Esophagus muscularis mucosa (tissue), 4 donors: ENCODE results near the gene TMEM119. TPM values are rescaled to one million over a fixed set of nuclear protein-coding genes. Genes with fewer than 3 reads are reported as not detected.

Source experiments
- DNase-seq: peaks from one replicate; pipeline ENCODE4 v3.0.0-alpha.2; 2017; ENCODE audit errors: extremely low spot score
- H3K27ac ChIP-seq, 4 donors: fragments of 200-600 bp; sonication (generic); replicated peaks in 1 of 4; 1 replicate in 3 of 4; 2 replicates in 1 of 4; pipeline ENCODE4 v1.5.1; 2016 to 2019; ENCODE audit warnings: mild to moderate bottlenecking in 1 of 4
- H3K27me3 ChIP-seq, 4 donors: fragments of 200-600 bp; sonication (generic); one replicate each; pipeline versions ENCODE4 v1.5.1 to v1.6.0; 2016 to 2019
- H3K36me3 ChIP-seq, 4 donors: fragments of 200-600 bp; sonication (generic); one replicate each; pipeline ENCODE4 v1.5.1; 2016 to 2019
- H3K4me1 ChIP-seq, 4 donors: fragments of 200-600 bp; sonication (generic); one replicate each; pipeline ENCODE4 v1.5.1; 2016 to 2019
- H3K4me3 ChIP-seq, 4 donors: fragments of 200-600 bp; sonication (generic); 1 replicate in 2 of 4; 2 replicates in 2 of 4; pipeline ENCODE4 v1.5.1; 2016 to 2019; ENCODE audit warnings: mild to moderate bottlenecking in 4 of 4, moderate library complexity in 1 of 4
- H3K9me3 ChIP-seq, 4 donors: fragments of 200-600 bp; sonication (generic); 1 replicate in 3 of 4; 2 replicates in 1 of 4; pipeline ENCODE4 v1.5.1; 2016 to 2019
- CTCF ChIP-seq, 3 experiments: fragments of 200-600 bp in 2 of 3; fragments of 450-650 bp in 1 of 3; sonication (generic) in 2 of 3; IDR thresholded peaks; one replicate each; pipeline ENCODE4 v1.5.1; 2017 to 2019; ENCODE audit warnings: antibody characterized with exemption in 3 of 3, mild to moderate bottlenecking in 2 of 3, moderate library complexity in 1 of 3
- EP300 ChIP-seq: sonication (generic); formaldehyde crosslinking; IDR thresholded peaks from one replicate; pipeline ENCODE4 v1.6.1; 2017; ENCODE audit warnings: antibody characterized with exemption
- POLR2A ChIP-seq: fragments of 450-650 bp; IDR thresholded peaks from one replicate; pipeline ENCODE4 v1.6.1; 2017; ENCODE audit warnings: antibody characterized with exemption, moderate library complexity, mild to moderate bottlenecking, low read depth
- POLR2AphosphoS5 ChIP-seq, 2 donors: sonication (generic); formaldehyde crosslinking; IDR thresholded peaks; one replicate each; pipeline ENCODE4 v1.6.1; 2017; ENCODE audit warnings: antibody characterized with exemption in 2 of 2
- WGBS: methylation state at CpG from one replicate; pipeline ENCODE4 v1.1.5; 2018; 5-methylcytosine and 5-hydroxymethylcytosine counted together
- intact Hi-C: fragments of 100-400 bp; cut with DNase I; formaldehyde crosslinking; loops from one replicate; pipeline ENCODE4 v1.15.1; 2023
- total RNA-seq, 4 donors: library from RNA; depleted of rRNA; stranded (reverse); fragments of >200 nt; gene quantifications; one replicate each; pipeline versions ENCODE4 v1.1.0 to v1.2.1, GENCODE V29; 2016

TMEM119 gene
- total RNA-seq, 4 donors from 2014 or later: 3.6 to 12.2 (median 7.1) TPM

- TF ChIP-seq CTCF (IDR thresholded peaks at IDR 0.05) (no peak), POLR2AphosphoS5 (IDR thresholded peaks at IDR 0.05) (no peak), POLR2A (no peak), EP300 (no peak)
- intact Hi-C loops: no loop called here
- H3K27me3 ChIP-seq: peaks cover 0 to 9% (median 0%) of the 10 kb centered on the region in 4 donors
- peaks cover 0 to 11% (median 2%) of the 10 kb centered on the region in 4 donors for H3K4me1 ChIP-seq
- H3K27ac ChIP-seq: peak overlapping the region in 1 of 4 donors; percentile 7
- H3K4me3 ChIP-seq: peak overlapping the region in 1 of 4 donors; percentile 9
- WGBS: 71% methylated on average over 17 of the region's 17 CpGs
- H3K36me3 ChIP-seq: no peaks in the 10 kb centered on the region
- DNase-seq: no peak
- no peaks in the 10 kb centered on the region for H3K9me3 ChIP-seq
Measured at GRCh38 chr12:108595711-108596647, 1.9 kb downstream of the TMEM119 start.

GRCh38 chr12:108594960-108595710 lies 2.7 kb downstream of the TMEM119 start:
- H3K27ac ChIP-seq: no peak overlapping the region
- H3K4me1 ChIP-seq: peaks cover 0 to 11% (median 2%) of the 10 kb centered on the region in 4 donors
- no peaks in the 10 kb centered on the region for H3K36me3 ChIP-seq
- intact Hi-C loops: no loop called here
- TF ChIP-seq POLR2A (no peak), POLR2AphosphoS5 (IDR thresholded peaks at IDR 0.05) (no peak), CTCF (IDR thresholded peaks at IDR 0.05) (no peak), EP300 (no peak)
- 97% methylated on average over 7 of the region's 7 CpGs for WGBS
- no peaks in the 10 kb centered on the region for H3K9me3 ChIP-seq
- no peak for DNase-seq
- peaks cover 0 to 9% (median 0%) of the 10 kb centered on the region in 4 donors for H3K27me3 ChIP-seq
- H3K4me3 ChIP-seq: no peak overlapping the region

DNA sequence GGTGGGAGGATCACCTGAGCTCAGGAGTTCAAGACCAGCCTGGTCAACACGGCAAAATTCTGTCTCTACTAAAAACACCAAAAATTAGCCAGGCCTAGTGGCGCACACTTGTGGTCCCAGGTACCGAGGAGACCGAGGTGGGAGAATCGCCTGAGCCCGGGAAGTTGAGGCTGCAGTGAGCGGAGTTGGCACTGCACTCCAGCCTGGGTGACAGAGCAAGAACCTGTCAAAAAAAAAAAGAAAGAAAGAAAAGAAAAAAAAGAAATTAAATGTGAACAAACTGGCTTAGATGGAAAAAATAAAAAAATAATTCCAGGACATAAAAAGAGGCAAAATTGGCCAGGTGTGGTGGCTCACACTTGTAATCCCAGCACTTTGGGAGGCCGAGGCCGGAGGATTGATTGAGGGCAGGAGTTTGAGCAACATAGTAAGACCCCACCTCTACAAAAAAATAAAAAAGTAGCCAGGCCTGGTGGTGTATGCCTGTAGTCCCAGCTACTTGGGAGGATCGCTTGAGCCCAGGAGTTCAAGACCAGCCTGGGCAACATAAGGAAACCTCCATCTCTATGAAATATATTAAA lies 3.5 kb downstream of the TMEM119 start:
- H3K27ac ChIP-seq: no peak overlapping the region
- DNase-seq: no peak
- TF ChIP-seq CTCF (IDR thresholded peaks at IDR 0.05): no peak
- WGBS: 98% methylated on average over 9 of the region's 10 CpGs
- H3K4me1 ChIP-seq: peaks cover 0 to 11% (median 2%) of the 10 kb centered on the region in 4 donors
- no peak overlapping the region for H3K4me3 ChIP-seq
- peaks cover 0 to 9% (median 0%) of the 10 kb centered on the region in 4 donors for H3K27me3 ChIP-seq
- intact Hi-C loops: no loop called here
- H3K36me3 ChIP-seq: no peaks in the 10 kb centered on the region
- H3K9me3 ChIP-seq: no peaks in the 10 kb centered on the region

DNA sequence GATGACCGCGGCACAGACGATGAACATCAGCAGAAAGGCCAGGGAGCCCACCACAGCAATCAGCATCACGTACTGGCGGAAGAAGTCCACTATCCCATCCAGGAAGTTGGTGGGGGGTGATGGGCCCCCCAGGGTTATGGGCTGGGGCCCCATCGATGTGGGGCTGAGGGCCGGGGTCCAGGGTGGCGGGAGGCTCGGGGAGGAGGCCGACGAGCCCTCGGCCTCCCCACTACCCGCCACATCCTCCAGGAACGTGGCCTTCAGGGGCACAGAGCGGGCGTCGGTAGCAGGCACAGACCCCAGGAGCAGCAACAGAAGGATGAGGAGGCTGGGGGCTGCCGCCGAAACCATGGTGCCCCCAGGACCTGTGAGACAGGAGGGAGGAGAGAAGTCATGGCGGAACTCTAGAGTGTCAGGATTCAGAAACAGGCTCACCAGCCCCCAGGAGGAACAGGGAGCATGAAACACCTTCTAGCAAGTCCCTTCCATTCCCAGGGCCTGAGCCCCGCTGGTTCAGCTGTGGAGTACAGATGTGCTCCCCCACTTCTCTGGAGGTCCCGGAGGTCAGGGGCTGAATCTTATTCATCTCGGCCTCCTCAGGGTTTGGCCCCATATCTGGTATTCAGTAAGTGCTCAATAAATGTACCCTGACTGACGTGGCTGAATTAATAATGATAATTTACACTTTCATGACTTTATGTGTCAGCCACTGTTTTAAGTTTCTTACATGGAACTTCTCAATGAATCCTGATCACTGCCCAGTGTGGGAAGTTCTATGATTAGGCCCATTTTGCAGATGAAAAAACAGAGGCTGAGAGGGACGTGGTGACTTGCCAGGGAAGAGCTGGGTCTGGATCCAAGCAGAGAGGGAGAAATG lies 5.6 kb downstream of the TMEM119 start:
- TF ChIP-seq POLR2A (no peak), EP300 (no peak), CTCF (IDR thresholded peaks at IDR 0.05) (no peak)
- DNase-seq: no peak
- no peak overlapping the region for H3K27ac ChIP-seq
- intact Hi-C loops: no loop called here
- WGBS: 95% methylated on average over 16 of the region's 25 CpGs
- no peaks in the 10 kb centered on the region for H3K9me3 ChIP-seq
- H3K4me3 ChIP-seq: no peak overlapping the region
- H3K27me3 ChIP-seq: peaks cover 0 to 23% (median 0%) of the 10 kb centered on the region in 4 donors
- H3K36me3 ChIP-seq: no peaks in the 10 kb centered on the region
- H3K4me1 ChIP-seq: peaks cover 0 to 4% (median 2%) of the 10 kb centered on the region in 4 donors
